HG03342 (cell line): Measurements from ENCODE around the gene COL18A1.

Source experiments
- ATAC-seq: cut with Tn5 transposase; IDR thresholded peaks from one replicate; pipeline ENCODE4 v1.9.1; 2021; ENCODE audit warnings: mild to moderate bottlenecking, moderate library complexity; ENCODE audit not compliant: unreplicated experiment

The COL18A1 gene

GRCh38 chr21:45396620-45396995 lies 8.4 kb upstream of the COL18A1 start:
- ATAC-seq: no peak

- no peak for ATAC-seq
These were observed 7.6 kb upstream of the COL18A1 start for GRCh38 chr21:45397381-45397780.

DNA sequence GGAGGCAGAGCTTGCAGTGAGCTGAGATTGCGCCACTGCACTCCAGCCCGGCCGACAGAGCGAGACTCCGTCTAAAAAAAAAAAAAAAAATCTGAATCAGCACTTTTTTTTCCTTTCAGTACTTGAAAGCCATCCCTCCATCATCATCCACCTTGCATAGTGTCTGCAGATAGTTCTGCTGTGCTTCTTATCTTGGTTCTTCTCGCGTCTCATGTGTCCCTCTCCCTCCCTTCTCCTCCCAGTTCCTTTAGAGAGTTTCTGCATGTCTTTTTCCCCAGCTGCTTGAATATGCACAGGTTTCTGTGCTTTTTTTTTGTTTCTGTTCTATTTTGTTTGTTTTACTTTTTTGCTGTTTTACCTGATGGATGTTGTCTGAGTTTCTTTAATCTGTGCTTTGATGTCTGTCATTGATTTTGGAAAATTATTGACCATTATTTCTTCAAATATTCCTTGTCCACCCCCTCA lies 3.9 kb upstream of the COL18A1 start:
- no peak for ATAC-seq

DNA sequence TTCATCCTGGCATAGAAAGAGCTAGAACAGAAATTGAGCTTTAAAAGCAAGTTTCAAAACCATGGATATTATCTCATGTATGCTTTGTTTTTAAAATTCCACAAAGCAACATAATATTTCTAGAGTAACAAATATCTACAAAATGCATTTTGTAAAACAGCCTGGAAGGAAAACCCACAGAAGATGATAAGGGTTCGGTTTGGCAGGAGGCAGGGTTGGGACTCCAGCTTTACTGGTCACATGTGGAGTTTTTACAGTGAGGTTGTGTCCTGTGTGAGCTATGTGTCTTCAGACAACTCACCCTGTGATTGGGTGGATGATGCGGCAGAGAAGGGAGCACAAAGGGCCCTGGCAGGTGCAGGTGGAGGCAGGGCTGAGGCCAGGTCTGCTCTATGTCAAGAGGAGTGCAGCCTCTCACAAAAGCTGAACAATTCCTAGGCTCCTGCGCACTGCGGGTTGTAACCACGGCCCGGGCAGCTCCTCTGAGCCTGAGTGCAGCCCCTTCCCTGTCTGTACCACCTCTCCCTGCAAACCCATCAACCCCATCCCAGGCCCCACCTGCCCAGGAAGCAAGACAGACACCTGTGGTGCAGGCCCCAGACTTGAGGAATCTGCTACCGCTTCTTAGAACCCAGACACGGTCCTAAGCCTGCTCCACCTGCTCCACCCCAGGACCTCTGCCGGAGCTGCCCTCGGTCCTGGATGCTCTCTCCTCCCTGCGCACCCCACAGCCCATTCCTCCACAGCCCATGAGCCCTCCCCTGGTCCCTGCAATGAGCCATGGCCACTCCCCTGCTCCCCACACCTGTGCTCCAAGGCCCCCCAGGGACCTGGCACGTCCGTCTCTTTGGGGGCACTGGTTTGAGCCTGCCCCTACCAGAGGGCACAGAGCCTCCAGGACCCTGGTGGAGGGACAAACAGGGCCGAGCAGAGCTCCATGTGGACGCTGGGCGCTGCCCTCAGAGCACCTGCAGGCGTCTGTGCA lies 2.8 kb upstream of the COL18A1 start:
- ATAC-seq: no peak

- ATAC-seq: no peak
These were observed 1.7 kb upstream of the COL18A1 start for GRCh38 chr21:45403133-45403824.

DNA sequence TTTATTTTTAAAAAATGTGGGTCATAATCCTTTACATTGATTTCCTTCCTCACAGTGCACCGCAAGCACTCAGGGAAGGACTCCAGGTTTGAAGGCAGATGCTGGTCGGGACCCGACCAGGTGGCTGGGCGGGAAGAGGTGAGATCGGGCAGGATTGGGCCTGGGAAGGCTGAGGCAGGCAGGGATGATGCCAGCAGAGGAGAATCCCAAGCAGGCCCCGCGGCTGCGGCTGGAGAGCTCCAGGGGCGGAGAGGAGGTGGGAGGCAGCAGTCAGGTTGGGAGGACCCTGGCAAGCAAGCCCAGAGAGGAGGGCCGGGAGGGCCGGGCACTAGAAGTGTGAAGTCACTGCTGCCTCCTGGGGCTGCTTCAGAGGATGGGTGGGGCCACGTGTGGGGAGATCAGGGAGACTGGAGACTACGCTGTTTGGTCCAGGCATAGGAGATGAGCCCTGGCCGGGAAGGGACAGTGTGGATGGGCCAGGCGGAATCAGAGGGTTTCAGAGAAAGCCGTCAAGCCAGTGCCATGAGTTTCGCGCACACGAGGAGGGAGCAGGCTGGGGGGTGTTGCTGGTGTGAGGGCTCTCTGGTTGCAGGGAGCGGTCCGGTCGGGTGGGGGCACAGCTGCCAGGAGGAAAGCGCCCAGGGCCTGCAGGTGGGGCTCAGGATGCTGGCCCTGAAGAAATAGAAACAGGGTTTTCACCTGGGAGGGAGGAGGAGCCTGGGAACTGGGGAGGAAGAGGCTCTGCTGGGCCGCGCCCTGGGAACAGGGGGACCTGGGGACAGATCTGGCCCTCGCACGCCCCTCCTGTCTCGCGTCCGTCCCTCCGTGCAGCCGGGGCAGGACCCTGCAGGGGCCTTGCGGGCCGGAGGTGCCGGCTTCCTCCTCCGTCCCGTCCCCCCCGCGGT lies 888 bp upstream of the COL18A1 start:
- no peak for ATAC-seq

DNA sequence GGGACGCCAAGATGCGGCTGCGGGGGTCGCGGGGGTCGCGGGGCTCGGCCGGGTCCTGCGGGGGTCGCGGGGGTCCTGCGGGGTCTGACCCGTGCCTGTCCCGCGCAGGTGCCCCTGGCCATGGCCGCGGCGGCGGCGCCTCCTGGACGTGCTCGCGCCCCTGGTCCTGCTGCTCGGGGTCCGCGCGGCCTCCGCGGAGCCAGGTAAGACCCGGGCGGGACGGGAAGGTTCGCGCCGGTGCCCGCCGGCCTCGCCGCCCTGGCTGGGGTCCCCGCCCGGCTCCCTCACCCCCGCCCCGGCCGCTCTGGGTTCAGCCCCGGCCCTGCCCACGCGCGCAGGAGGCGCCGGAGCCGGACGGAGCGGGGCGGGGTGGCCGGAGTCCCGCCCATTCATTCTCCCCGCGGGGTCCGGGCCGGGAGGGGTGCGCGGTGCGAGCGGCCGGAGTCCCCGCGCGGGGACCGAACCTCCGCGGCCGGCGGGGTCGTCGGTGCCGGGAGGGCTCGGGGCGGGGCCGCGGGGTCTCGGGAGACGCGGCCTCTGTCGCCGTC lies 380 bp downstream of the COL18A1 start:
- no peak for ATAC-seq

DNA sequence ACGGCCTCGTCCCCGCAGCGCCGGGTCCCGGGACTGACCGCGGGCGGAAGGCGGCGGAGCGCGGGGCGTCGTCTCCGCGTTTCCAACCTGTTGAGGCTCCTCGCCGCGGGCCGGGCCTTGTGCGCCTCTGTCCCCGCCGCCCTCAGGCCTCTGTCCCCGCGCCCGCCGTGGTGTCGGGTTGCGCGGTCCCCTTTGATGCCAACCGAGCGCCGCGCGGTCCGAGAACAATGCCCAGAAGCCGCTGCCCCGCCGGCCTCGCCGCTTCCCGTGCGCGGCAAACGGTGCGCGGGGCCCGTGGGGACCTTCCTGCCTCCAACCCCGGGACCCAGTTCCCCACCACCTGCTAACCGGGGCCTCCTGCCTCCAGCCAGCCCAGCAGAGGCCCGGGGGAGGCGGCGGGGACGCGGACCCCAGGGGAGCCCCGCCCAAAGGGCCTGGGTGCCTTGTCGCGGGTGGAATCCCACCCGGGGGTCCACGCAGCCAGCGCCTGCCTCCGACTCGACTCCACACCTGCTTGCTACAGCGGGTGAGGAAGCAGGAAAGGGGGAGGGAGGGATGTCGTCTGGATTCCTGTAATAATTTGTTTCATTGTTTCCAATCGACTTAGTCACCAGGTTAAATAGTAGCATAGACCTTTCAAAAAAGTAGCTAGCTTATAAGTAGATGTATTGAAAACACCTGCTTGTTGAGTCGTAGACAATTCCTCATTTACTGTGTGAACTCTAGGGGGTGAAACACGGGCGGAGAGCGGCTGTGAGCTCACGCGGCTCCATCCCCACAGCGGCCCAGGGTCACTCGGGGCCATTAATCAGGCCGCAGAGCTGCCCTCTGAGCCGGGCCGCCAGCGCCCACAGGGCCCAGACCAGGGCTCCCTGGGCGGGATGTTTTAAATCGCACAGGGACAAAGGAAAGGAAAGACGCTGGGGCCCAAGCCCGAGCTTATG lies 1.1 kb downstream of the COL18A1 start:
- ATAC-seq: no peak

DNA sequence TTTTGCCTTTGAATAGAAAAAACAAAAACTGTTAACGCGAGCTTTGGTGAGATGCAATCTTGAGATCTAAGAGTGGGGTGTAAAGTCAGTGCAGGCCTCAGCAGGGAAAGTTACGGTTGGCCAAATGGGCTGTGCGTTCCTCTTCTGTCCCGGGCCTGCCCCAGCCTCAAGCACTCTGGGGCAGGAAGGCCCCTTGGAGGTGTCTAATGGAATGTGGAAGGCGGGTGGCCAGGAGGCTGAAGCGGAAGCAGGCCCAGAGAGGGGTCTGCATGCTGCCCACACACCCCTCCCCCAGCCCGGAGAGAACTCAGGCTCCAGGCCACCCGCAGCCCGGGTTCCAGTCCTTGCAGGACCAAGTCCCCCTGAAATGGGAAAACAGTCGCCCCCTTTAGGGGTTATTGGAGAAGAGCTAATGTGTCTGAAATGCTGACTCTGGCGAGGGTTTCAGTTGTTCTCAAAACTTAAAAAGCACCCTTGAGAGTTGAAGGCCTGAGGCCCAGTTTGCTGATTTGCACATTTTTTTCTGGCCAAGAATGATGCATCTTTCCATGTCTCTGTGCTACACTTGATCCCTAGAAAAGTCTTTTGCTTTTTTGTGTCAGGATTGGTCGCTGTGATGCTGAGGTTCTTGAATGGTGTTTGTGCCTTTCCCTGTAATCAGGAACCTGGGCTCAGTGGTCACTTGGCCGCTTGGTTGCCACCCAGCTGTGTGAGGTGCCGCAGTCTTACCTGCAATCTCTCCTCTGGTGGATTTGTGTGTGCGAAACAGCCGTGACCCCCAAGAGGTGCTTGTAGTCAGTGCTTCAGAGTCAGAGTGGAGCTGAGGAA lies 2.0 kb downstream of the COL18A1 start:
- no peak for ATAC-seq

DNA sequence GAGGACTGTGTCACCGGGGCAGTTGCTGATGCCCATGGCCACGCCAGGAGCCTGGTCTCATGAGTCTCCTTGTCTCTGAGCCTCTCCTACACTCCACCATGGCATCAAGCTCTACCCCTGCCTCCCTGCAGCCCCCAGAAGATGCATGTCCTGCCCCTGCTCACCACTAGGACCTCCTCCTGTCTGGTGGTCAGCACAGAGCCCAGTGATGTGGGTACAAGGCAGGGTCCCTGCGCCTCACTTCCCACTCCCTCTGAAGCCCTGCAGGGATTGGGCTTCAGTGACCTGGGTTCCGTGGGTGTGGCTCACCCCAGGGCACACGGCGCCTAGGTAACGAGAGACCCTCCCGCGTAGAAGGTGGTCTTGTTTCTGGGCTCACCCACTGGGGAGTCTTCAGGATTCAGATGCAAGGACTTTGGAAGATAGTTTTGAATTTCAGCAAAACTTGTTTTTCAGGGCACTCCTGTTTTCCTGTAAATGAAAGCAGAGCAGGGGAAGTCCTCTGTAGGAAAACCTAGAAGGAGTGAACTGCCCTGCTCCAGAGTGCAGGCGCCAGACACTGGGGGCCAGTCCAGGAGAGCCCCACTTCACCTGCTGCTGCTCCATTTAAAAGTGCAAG lies 2.8 kb downstream of the COL18A1 start:
- ATAC-seq: no peak

DNA sequence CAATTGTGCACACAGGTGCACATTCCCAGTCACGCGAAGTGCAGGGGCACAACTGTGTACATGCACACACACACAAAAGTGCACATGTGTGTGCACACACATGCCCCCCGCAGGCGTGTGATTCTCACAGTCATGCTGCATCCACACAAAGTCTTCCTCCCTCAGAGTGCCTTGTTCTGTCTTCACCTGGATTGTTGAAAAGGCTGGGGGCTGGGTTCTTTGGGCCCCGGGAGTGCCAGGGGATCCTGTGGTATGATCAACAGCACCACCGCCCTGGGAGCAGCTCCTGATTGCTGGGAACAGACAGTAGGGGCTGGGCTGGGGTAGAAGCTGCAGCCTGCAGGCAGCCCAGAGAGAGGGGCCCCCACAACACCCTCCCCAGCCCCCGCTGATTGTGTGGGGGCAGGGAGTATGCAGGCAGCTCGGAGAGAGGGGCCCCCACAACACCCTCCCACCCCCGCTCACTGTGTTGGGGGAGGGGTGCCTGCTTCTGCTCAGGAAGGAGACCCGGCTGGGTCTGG lies 3.4 kb downstream of the COL18A1 start:
- ATAC-seq: no peak

DNA sequence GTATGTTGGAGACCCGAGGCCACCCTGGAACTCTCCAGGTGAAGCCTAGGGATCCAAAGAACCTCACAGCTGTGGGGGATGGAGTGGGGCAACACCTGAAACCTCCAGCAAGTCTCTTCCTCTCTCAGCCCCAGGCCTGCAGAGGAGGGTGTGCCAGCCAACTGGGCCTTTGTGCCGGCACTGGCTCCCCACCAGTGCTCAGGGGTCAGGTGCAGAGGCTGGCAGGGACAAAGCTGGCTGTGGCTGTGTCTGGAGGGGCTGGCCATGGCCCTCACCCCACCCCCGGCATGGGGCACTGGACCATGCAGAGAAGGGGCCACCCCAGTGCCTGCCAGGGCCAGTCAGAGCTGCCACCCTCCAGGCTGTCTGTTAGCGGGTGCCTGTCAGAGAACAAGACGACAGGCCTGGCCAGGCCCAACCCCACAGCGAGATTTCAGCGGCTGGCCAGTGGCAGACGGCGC lies 3.9 kb downstream of the COL18A1 start:
- ATAC-seq: no peak

DNA sequence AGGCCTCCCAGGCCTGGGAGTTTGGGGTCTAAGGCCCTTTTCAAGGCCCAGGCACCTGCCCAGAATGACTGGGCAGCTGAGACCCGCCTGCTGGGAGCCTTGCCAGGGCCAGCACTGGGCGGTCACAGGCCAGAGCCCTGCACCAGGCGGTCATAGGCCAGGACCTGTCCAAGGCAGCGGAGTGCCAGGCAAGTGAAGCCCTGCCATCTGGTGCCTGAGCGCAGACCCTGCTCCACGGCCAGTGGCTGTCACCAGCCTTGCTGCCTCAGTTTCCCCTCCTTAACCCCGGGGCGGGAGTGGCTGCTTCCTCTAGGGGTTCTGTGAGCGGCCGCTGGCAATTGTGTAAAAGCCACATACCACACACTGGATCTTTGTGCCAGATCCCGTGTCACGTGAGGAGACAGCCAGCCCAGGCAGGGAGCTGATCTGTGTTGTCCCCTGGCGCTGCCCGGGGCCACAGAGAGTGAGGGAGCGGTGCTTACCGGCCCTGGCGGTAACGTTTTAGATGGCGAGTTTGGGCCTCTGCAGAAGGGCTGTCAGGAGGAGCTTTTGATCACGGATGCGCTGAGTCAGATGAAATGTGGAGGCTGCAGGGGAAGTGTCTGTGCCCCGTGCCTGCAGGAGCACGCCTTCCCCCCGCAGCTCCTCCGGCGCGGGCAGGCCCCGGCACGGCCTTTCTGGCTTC lies 4.6 kb downstream of the COL18A1 start:
- no peak for ATAC-seq

DNA sequence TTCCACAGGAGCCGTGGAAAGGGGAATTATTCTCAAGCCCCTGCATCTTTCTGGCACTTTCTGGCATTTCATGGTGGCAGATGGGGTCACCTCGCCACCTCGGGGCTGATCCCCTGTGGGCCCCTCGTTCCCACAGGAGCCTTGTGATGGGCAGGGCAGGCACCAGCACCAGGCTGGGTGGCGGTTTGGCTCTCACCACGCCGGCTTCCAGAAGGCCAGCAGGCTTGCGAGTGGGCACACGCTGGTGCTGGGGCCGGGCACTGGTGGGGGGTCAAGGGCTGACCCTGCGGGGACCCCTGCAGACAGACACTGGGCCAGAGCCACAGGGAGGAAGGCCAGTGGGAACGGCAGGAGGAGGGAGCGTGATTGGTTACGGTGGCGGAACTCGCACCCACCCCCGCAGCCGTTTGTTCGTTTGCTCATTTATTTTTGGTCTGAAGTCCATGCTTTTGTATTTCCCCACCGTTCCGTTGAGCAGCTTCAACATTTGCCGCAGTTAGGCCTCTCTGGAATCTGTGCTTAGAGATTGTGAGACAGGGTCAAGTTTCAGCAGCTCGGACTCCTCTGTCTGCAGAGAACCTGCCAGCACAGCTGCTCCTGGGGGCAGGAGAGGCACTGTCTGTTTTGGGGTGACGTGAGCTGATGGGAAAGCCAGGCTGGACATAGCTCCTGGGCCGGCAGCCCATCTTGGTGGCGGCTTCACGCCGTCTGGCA lies 5.3 kb downstream of the COL18A1 start:
- ATAC-seq: no peak

DNA sequence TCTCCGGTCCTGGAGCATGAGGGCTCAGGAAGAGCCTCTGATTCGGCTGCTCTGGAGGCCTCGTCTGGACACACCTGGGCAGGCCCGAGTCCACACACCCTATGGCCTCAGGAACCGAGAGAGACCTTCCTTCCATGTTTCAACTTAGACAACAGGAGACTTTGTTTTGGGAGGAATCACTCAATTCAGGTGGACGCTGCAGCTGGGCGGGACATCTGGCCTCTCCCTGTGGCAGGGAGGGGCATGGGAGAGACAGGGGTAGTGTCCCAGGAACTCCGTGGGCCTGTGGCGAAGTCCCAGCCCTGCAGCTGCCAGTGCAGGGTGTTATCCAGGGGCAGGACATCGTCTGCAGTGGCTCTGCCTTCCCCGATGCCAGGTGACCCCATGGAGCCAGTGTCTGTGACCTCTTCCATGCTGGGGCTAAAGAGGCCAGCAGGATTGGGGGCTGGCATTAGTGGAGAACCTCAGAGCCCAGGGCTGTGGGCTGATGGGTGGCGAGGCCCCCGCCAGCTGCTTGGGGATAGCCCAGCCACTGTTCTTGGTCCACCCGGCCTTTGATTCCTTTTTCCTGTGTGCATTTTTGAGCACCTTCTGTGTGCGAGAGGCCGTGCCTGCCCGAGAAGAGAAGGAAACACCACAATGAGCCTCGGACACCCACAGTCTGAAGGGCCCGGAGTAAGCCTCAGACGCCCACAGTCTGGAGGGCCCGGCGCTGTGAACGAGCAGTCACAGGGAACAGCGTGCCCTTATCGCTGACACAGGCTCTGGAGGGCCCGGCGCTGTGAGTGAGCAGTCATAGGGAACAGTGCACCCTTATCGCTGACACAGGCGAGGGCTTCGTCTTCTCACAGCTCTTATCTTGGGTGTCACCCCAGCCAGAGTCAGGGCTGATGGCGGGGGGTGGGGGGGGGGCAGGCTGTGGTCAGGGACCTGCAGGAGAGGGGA lies 6.2 kb downstream of the COL18A1 start:
- no peak for ATAC-seq

DNA sequence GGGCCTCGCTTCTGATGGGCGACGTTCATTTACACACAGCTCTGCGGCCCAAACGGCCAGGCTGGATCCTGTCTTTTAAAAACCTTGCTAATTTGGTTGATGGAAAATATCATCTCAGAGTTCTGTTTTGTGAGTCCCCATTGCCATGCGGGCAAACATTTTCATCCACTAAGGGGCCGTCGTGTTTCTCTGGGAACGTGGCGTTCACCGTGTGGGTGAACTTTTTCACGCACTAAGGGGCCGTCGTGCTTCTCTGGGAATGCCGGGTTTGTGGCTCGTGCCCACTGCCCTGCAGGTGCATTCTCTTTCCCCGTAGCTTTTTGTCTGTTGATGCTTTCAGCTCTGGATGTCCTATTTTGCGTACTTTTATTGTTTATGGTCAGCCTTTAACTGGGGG lies 6.8 kb downstream of the COL18A1 start:
- no peak for ATAC-seq
